ENCODE results near the gene DUSP22. TPM values are rescaled to one million over a fixed set of nuclear protein-coding genes. Genes with fewer than 3 reads are reported as not detected.
"Not testable (repeated sequence)": the region's sequence is repeated elsewhere in the genome, so short reads cannot be mapped to it uniquely, and the experiment has no call there.

Gene DUSP22
- total RNA-seq, 1 donor from 2014 or later, result 22.0 TPM

DNA sequence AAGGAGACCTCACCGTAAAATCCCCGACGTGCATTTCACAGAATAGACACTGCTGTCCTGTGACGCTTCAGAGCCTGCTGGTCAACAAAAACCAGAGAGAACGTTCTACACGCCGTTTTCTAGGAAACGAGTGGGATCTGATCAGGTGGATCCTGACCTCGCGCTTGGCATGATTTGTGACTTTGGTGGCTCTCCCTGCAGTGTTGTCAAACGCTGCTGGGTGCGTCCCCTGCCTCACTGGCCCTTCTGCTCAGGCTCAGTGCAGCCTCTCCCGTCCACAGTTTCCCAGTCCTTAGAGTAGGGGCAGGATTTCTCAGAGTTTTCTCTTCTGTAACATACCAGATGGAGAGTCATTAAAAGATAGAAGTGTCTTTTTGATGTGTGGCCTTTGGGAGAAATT lies 71.6 kb downstream of the DUSP22 start:
- DNase-seq (ENCODE audit: low spot score), result no peak
- no peak overlapping the region for H3K27ac Mint-ChIP-seq
- intact Hi-C loops (cut with micrococcal nuclease), result no loop called here
- peaks cover 11% of the 10 kb centered on the region for H3K27me3 Mint-ChIP-seq (ENCODE audit: insufficient read depth)
- peaks cover 2% of the 10 kb centered on the region for H3K36me3 Mint-ChIP-seq (ENCODE audit: low read depth)
- H3K4me1 Mint-ChIP-seq (ENCODE audit: low read depth), result no peaks in the 10 kb centered on the region
- peaks cover 6% of the 10 kb centered on the region for H3K9me3 Mint-ChIP-seq
- no peak overlapping the region for H3K4me3 Mint-ChIP-seq

DNA sequence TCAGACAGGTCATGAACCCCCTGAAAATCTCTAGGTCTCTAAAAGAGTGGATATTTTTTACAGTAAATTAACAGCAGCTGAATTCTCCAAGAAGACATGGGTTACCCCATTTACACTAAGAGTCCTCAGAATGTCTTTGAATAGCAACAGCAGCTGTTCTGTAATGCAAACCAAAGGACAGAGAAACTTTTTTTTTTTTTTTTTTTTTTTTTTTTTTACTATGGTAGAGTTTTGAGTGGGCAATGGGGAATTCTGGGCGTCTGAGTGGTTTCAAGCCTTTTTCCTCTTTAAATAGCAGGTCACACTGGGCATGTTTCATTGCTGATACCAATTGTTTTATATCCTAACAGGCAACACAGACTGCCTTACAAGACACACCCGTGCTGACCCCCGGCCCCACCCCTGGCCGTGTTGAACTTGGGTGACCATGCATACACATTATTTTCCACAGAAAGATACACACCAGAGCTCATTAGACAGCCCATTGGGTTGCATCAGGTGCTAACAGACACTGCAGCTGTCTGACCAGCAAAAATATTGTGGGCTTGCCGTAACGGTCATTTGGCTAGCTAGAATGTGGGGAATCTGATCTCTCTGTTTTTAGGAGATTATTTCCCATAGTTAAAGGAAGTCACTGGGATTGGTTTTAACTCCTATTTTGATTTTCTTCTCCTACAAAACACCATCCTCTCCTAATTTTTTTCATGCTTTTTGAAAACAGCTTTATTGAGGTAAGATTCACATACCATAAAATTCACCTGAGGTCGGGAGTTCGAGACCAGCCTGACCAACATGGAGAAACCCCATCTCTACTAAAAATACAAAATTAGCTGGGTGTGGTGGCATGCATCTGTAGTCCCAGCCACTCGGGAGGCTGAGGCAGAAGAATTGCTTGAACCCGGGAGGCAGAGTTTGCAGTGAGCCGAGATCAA lies 72.6 kb downstream of the DUSP22 start:
- Mint-ChIP-seq H3K4me3 (no peak overlapping the region), H3K36me3 (ENCODE audit: low read depth) (peaks cover 2% of the 10 kb centered on the region), H3K4me1 (ENCODE audit: low read depth) (no peaks in the 10 kb centered on the region), H3K9me3 (peaks cover 6% of the 10 kb centered on the region), H3K27ac (no peak overlapping the region), H3K27me3 (ENCODE audit: insufficient read depth) (peaks cover 11% of the 10 kb centered on the region)
- intact Hi-C loops (cut with micrococcal nuclease), result no loop called here
- no peak for DNase-seq (ENCODE audit: low spot score)

DNA sequence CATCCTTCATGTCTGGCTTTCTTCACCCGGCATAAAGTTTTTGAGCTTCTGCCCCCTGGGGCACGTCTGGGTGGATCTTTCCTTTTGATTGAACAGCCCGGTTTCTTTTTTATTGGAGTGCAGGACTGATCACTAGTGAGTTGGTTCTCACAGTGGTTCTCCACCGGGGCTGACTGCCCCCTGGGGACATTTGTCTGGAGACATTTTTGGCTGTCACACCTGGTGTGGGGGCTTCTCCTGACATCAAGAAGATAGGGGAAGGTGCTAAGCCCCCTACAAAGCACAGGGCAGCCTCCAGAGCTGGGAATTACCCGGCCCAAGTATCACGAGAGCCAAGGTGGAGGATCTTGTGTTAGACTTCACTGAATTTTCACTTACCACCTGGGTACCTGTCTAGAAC lies 73.5 kb downstream of the DUSP22 start:
- no peak for DNase-seq (ENCODE audit: low spot score)
- intact Hi-C loops (cut with micrococcal nuclease), result no loop called here
- H3K9me3 Mint-ChIP-seq, result peaks cover 9% of the 10 kb centered on the region
- H3K27ac Mint-ChIP-seq, result no peak overlapping the region
- no peak overlapping the region for H3K4me3 Mint-ChIP-seq
- no peaks in the 10 kb centered on the region for H3K4me1 Mint-ChIP-seq (ENCODE audit: low read depth)
- H3K36me3 Mint-ChIP-seq (ENCODE audit: low read depth), result peaks cover 3% of the 10 kb centered on the region
- peaks cover 11% of the 10 kb centered on the region for H3K27me3 Mint-ChIP-seq (ENCODE audit: insufficient read depth)

DNA sequence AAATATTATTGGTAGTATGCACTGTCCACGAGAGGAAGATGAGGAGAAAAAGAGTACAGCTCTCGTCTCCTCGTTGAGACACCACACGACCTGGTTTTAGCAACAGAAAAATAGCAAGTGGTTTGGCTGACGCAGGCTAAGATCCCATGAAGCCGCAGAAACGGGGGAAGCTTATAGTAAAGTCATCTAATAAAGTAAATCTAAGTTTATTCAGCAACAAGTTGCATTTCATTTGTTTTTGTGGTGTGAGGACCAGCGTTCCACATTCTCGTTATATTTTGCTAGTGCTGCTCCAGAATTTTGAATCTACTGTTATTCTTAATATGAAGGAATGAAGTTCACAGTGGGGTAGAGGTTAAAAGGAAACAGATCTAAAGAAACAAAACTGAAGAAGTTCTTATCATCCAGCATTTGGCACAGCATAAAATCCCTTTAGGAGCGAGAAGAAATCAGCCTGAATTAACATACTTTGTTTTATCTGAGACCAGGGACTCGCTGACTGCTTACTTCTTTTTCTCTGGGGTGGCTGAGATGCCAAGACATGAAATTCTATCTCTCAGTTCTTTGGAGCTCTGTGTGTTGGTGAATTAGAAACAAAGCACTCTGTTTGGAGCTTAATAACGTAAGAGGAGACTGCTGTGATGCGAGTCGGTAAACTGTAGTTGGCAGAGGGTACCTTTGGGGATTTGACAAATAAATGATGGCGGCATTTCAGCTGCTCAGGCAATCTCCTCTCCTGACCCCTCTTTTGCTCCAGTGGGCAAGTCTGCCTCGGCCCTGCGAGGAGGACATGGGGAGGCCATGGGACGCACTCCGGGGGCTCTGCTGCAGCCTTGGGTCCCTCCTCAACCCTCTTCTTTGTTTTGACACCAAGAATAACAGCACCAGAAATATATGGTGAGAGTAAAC lies 74.4 kb downstream of the DUSP22 start:
- DNase-seq (ENCODE audit: low spot score), result no peak
- Mint-ChIP-seq H3K36me3 (ENCODE audit: low read depth) (peaks cover 3% of the 10 kb centered on the region), H3K27me3 (ENCODE audit: insufficient read depth) (peaks cover 11% of the 10 kb centered on the region), H3K9me3 (peaks cover 10% of the 10 kb centered on the region), H3K4me1 (ENCODE audit: low read depth) (no peaks in the 10 kb centered on the region), H3K27ac (no peak overlapping the region), H3K4me3 (no peak overlapping the region)
- intact Hi-C loops (cut with micrococcal nuclease), result no loop called here

DNA sequence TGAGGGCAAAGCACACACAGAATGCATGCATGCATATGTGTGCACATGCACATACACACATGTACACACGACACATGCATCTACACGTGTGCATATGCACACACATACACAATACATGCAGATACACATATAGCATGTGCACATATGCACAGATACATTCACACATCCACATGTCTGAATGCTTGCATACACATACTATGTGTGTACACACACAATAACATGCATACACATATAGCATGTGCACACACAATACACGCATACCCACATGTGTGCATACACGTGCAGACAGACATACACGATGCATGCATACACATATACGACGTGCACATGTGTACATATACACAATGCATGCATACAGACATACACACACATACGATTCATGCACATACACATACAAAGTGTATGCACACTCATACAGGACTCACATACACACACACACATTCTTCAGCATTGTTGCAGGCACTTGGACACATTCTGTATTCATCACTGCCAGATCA lies 75.1 kb downstream of the DUSP22 start:
- Mint-ChIP-seq H3K27me3 (ENCODE audit: insufficient read depth) (peaks cover 11% of the 10 kb centered on the region), H3K4me3 (no peak overlapping the region), H3K27ac (no peak overlapping the region), H3K9me3 (peaks cover 9% of the 10 kb centered on the region), H3K4me1 (ENCODE audit: low read depth) (no peaks in the 10 kb centered on the region), H3K36me3 (ENCODE audit: low read depth) (peaks cover 3% of the 10 kb centered on the region)
- intact Hi-C loops (cut with micrococcal nuclease), result no loop called here
- no peak for DNase-seq (ENCODE audit: low spot score)

DNA sequence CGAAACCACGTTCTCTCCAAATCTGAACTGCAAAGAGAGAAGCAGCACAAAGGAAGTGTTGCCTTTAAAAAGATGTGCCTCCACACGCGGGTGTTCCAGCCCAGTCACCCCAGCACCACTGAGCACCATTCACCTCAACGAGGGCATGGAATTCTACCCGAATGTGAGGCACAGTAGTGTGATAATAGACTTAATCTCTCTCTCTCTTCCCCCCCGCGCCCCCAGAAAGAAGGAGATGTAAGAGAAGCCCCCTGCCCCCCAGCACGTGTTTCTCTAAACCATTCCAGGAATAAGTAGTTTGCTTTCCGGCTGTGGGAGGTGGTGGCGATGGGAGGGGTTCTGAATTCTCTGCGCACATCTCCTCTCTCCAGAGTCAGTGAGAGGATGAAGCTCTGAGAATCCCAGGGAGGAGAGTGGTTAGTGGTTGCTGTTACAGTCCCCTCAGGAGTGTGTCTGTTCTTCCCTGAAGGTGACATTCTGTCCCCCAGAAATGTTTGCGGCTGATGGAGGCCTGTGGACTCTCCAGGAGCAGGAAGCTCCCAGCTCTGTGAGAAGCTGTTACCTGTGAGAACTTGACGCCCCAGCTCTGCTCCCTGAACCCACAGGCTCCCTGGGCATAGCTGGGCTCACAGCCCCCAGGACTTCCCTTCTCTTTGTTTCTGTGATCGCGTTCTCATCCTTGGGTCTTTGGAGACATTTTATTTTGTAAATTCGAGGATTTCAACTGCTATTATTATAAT lies 75.8 kb downstream of the DUSP22 start:
- H3K36me3 Mint-ChIP-seq (ENCODE audit: low read depth), result peaks cover 3% of the 10 kb centered on the region
- no peaks in the 10 kb centered on the region for H3K4me1 Mint-ChIP-seq (ENCODE audit: low read depth)
- H3K9me3 Mint-ChIP-seq, result peaks cover 4% of the 10 kb centered on the region
- peaks cover 16% of the 10 kb centered on the region for H3K27me3 Mint-ChIP-seq (ENCODE audit: insufficient read depth)
- no peak overlapping the region for H3K4me3 Mint-ChIP-seq
- no peak for DNase-seq (ENCODE audit: low spot score)
- H3K27ac Mint-ChIP-seq, result no peak overlapping the region
- intact Hi-C loops (cut with micrococcal nuclease), result no loop called here

DNA sequence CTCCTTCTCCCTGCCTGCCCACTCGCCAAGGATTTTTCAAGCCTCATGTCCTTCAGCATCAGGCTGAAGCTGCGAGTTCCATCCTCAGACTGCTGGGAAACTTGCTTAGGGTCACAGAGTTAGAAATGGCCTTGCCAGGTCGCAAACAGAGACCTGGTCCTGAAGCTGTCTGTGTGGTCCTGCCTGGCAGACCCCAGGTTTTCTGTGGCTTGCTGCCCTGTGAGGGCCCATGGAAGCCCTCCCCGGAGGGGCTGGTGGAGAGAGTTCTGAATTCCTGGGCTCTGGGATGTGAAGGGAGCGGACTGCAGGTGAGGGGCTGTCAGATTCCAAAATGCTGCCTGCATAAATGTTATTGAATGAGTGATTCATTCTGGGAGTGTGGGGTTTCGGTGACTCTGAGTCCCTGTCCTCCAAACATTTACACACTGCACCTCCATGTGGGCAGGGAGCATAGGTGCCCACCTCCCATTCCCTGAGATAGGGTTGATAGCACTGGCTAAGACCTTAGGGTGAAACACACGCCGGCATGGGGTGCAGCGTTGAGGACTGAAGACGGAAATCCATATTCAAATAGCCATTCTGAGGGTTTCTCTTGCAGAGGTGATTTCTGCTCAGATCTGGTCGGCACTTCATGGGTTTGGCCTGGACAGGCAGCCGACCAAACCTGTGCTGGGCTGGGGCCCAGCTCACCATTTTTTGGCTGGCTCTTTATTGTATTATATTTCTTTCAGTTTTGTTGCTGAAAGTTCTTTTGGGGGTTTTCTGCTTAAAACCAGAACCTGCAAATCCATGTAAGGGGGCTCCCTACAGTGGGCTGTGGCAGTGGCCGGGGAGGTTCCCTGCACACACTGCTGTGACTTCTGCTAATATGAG lies 77.5 kb downstream of the DUSP22 start:
- intact Hi-C loops (cut with micrococcal nuclease), result no loop called here
- H3K36me3 Mint-ChIP-seq (ENCODE audit: low read depth), result peaks cover 1% of the 10 kb centered on the region
- H3K9me3 Mint-ChIP-seq, result peaks cover 4% of the 10 kb centered on the region
- no peak for DNase-seq (ENCODE audit: low spot score)
- no peak overlapping the region for H3K4me3 Mint-ChIP-seq
- H3K27ac Mint-ChIP-seq, result no peak overlapping the region
- no peaks in the 10 kb centered on the region for H3K4me1 Mint-ChIP-seq (ENCODE audit: low read depth)
- H3K27me3 Mint-ChIP-seq (ENCODE audit: insufficient read depth), result peaks cover 17% of the 10 kb centered on the region

DNA sequence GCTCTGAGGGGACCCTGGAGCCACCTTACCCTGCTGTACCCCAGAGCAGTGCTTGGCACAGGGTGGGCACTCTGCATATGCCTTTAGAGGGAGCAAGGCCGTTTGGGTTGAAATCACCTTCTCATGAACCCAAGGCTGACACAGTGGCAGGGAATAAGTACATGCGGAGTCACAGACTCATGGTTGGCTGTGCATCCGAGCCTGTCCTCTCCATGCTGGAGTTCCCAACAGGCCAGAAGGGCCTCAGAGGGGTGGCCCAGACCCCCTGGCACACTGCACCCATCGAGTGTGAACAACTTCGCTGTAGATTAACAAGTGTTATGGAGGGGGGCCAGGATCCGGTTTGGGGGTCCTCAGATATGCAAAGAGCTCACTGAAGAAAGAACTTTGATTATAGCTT lies 78.3 kb downstream of the DUSP22 start:
- Mint-ChIP-seq H3K27ac (no peak overlapping the region), H3K4me1 (ENCODE audit: low read depth) (no peaks in the 10 kb centered on the region)

DNA sequence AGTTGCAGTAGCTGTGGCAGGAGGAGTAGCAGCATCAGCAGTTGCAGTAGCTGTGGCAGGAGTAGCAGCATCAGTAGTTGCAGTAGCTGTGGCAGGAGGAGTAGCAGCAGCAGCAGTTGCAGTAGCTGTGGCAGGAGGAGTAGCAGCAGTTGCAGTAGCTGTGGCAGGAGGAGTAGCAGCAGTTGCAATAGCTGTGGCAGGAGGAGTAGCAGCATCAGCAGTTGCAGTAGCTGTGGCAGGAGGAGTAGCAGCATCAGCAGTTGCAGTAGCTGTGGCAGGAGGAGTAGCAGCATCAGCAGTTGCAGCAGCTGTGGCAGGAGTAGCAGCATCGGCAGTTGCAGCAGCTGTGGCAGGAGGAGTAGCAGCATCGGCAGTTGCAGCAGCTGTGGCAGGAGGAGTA lies 79.6 kb downstream of the DUSP22 start:
- H3K27me3 Mint-ChIP-seq (ENCODE audit: insufficient read depth), result not testable (repeated sequence)

More for the DNA sequence above, 78.3 kb downstream of the DUSP22 start:
- DNase-seq (ENCODE audit: low spot score), result no peak
- Mint-ChIP-seq H3K27me3 (ENCODE audit: insufficient read depth) (peaks cover 16% of the 10 kb centered on the region), H3K9me3 (peaks cover 4% of the 10 kb centered on the region), H3K36me3 (ENCODE audit: low read depth) (peaks cover 1% of the 10 kb centered on the region), H3K4me3 (no peak overlapping the region)
- intact Hi-C loops (cut with micrococcal nuclease), result no loop called here

DNA sequence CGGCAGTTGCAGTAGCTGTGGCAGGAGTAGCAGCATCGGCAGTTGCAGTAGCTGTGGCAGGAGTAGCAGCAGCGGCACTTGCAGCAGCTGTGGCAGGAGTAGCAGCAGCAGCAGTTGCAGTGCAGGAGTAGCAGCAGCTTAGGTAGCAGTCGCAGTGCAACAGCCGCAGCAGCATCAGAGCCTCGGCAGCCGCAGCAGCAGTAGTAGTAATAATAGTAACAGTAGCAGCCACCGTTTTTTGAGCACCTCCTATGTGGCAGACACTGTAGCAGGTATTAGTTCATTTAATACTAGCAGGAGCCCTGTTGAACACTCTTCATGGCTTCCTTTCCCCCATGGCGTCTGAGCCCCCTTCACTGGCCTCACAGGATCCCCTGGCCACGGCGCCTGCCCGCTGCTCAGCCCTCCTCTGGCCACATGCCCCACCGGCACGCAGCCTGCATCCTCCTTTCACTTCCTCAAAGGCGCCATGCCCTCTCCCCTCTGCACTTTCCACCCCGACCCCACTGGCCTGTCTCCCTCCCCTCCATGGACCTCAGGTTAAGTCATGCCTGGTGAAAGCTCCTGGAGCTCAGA lies 80.1 kb downstream of the DUSP22 start:
- intact Hi-C loops (cut with micrococcal nuclease), result no loop called here
- no peak for DNase-seq (ENCODE audit: low spot score)
- Mint-ChIP-seq H3K4me1 (ENCODE audit: low read depth) (no peaks in the 10 kb centered on the region), H3K9me3 (peaks cover 4% of the 10 kb centered on the region), H3K27me3 (ENCODE audit: insufficient read depth) (peaks cover 9% of the 10 kb centered on the region), H3K27ac (no peak overlapping the region), H3K4me3 (no peak overlapping the region), H3K36me3 (ENCODE audit: low read depth) (peaks cover 1% of the 10 kb centered on the region)

More for the DNA sequence above, 79.6 kb downstream of the DUSP22 start:
- DNase-seq (ENCODE audit: low spot score); H3K9me3 Mint-ChIP-seq; H3K4me1 Mint-ChIP-seq (ENCODE audit: low read depth); H3K27ac Mint-ChIP-seq; intact Hi-C loops (cut with micrococcal nuclease); H3K4me3 Mint-ChIP-seq; H3K36me3 Mint-ChIP-seq (ENCODE audit: low read depth): not testable (repeated sequence)

DNA sequence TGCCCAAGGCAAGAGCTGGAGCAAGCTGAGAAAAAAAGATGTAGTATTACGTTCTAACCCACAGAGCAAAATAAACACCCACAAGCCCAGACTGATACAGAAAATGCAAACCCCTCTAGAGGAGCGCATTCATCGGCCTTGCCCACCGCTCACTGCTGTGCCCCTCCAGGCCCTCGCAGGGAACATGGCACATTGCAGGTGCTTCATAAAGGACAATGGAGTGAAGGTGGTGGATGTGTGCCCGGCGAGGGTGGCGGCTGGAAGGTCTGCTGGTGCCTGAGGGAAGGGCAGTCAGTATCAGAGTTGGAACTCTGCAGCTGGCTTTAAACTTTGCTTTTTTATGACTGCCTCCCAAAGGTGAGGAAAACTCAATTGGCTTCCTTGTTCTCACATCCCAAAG lies 80.7 kb downstream of the DUSP22 start:
- Mint-ChIP-seq H3K4me3 (no peak overlapping the region), H3K27ac (no peak overlapping the region), H3K36me3 (ENCODE audit: low read depth) (peaks cover 1% of the 10 kb centered on the region), H3K27me3 (ENCODE audit: insufficient read depth) (peaks cover 9% of the 10 kb centered on the region), H3K9me3 (peaks cover 4% of the 10 kb centered on the region), H3K4me1 (ENCODE audit: low read depth) (no peaks in the 10 kb centered on the region)
- no peak for DNase-seq (ENCODE audit: low spot score)
- intact Hi-C loops (cut with micrococcal nuclease), result no loop called here
